Ovary (tissue), 3 donors: ENCODE results near the gene AAR2.

Experiments
- CTCF ChIP-seq, 3 donors: fragments of 450-650 bp in 2 of 3; fragments of 200-600 bp in 1 of 3; IDR thresholded peaks; one replicate each; pipeline versions ENCODE4 v1.5.1 to v1.8.0; 2016 to 2022; ENCODE audit warnings: antibody characterized with exemption in 3 of 3, mild to moderate bottlenecking in 1 of 3
- POLR2A ChIP-seq: fragments of 450-650 bp; IDR thresholded peaks from one replicate; pipeline ENCODE4 v1.6.1; 2017; ENCODE audit warnings: antibody characterized with exemption, mild to moderate bottlenecking, moderate library complexity
- donor health status: DM: no; HTN: no; CAD: no.

GRCh38 chr20:36267605-36268381, 31.5 kb downstream of the AAR2 start:
- TF ChIP-seq CTCF (IDR thresholded peaks at IDR 0.05) (no peak), POLR2A (no peak)
